H9 (cell line): ENCODE data around the gene IRF2BP2. TPM values are rescaled to one million over a fixed set of nuclear protein-coding genes. Genes with fewer than 3 reads are reported as not detected.
A peak's percentile ranks its signal among the peaks of the same experiment; 100 is the strongest.

ENCODE experiments used
- DNase-seq: peaks from one replicate; pipeline ENCODE4 v3.0.0-alpha.2; 2017
- H2AFZ ChIP-seq: one replicate; pipeline ENCODE4 v1.6.1; 2013; ENCODE audit warnings: mild to moderate bottlenecking, low read length, control low read depth, moderate library complexity
- H2AK5ac ChIP-seq: 2 replicates; pipeline ENCODE4 v1.6.1; 2013; ENCODE audit warnings: low read length, control low read depth, mixed read lengths; ENCODE audit not compliant: insufficient read length
- H2BK120ac ChIP-seq: one replicate; pipeline ENCODE4 v1.6.1; 2013; ENCODE audit warnings: low read depth, mild to moderate bottlenecking, low read length, control low read depth, inconsistent platforms; ENCODE audit not compliant: poor library complexity, severe bottlenecking
- H2BK12ac ChIP-seq: 2 replicates; pipeline ENCODE4 v1.6.1; 2013; ENCODE audit warnings: low read length, control low read depth, mixed read lengths, low read depth; ENCODE audit not compliant: insufficient read length
- H2BK15ac ChIP-seq: 2 replicates; pipeline ENCODE4 v1.6.1; 2013; ENCODE audit warnings: low read depth, low read length, control low read depth
- H2BK20ac ChIP-seq: one replicate; pipeline ENCODE4 v1.6.1; 2013; ENCODE audit warnings: low read depth, mild to moderate bottlenecking, low read length, control low read depth, inconsistent platforms; ENCODE audit not compliant: poor library complexity, severe bottlenecking
- H2BK5ac ChIP-seq: 2 replicates; pipeline ENCODE4 v1.6.1; 2013; ENCODE audit warnings: low read length, control low read depth, mixed read lengths; ENCODE audit not compliant: insufficient read length
- H3K14ac ChIP-seq: 2 replicates; pipeline ENCODE4 v1.6.1; 2013; ENCODE audit warnings: low read length, control low read depth; ENCODE audit not compliant: insufficient read depth
- H3K18ac ChIP-seq: 2 replicates; pipeline ENCODE4 v1.6.1; 2013; ENCODE audit warnings: low read depth, mild to moderate bottlenecking, mixed read lengths, low read length, control low read depth; ENCODE audit not compliant: insufficient read length
- H3K23ac ChIP-seq: 2 replicates; pipeline ENCODE4 v1.6.1; 2013; ENCODE audit warnings: low read length, control low read depth, mixed read lengths, low read depth; ENCODE audit not compliant: insufficient read length
- H3K23me2 ChIP-seq: 2 replicates; pipeline ENCODE4 v1.6.1; 2013; ENCODE audit warnings: low read depth, mild to moderate bottlenecking, mixed read lengths, low read length, control low read depth; ENCODE audit not compliant: insufficient read length, poor library complexity, severe bottlenecking
- H3K27ac ChIP-seq: 2 replicates; pipeline ENCODE4 v1.5.1; 2013; ENCODE audit warnings: low read length, control low read depth, mixed read lengths, low read depth; ENCODE audit not compliant: insufficient read length
- H3K27me3 ChIP-seq: 2 replicates; pipeline ENCODE4 v1.6.1; 2013; ENCODE audit warnings: low read length, control low read depth, inconsistent platforms; ENCODE audit not compliant: insufficient read depth
- H3K4ac ChIP-seq: 2 replicates; pipeline ENCODE4 v1.6.1; 2013; ENCODE audit warnings: low read depth, mild to moderate bottlenecking, control low read depth, inconsistent platforms, low read length, moderate library complexity
- H3K4me1 ChIP-seq: 2 replicates; pipeline ENCODE4 v1.6.1; 2013; ENCODE audit warnings: low read length, control low read depth, inconsistent platforms; ENCODE audit not compliant: insufficient read depth
- H3K4me2 ChIP-seq: 2 replicates; pipeline ENCODE4 v1.6.1; 2013; ENCODE audit warnings: low read length, control low read depth, mixed read lengths; ENCODE audit not compliant: insufficient read length, insufficient read depth
- H3K56ac ChIP-seq: 2 replicates; pipeline ENCODE4 v1.6.1; 2013; ENCODE audit warnings: low read depth, mild to moderate bottlenecking, mixed read lengths, low read length, control low read depth; ENCODE audit not compliant: insufficient read length
- H3K79me1 ChIP-seq: 2 replicates; pipeline ENCODE4 v1.6.1; 2013; ENCODE audit warnings: low read depth, mild to moderate bottlenecking, moderate library complexity, low read length, control low read depth, inconsistent platforms; ENCODE audit not compliant: insufficient read depth, poor library complexity, severe bottlenecking
- H3K79me2 ChIP-seq: 2 replicates; pipeline ENCODE4 v1.6.1; 2013; ENCODE audit warnings: low read length, control low read depth, inconsistent platforms; ENCODE audit not compliant: insufficient read depth
- H3K9ac ChIP-seq: 2 replicates; pipeline ENCODE4 v1.6.1; 2013; ENCODE audit warnings: low read length, control low read depth, mixed read lengths; ENCODE audit not compliant: insufficient read length; ENCODE audit errors: extremely low read depth
- H3K9me3 ChIP-seq: one replicate; pipeline ENCODE4 v1.6.1; 2013; ENCODE audit warnings: low read depth, low read length, inconsistent platforms; ENCODE audit not compliant: control insufficient read depth
- H3T11ph ChIP-seq: one replicate; pipeline ENCODE4 v1.6.1; 2013; ENCODE audit warnings: mild to moderate bottlenecking, low read length, control low read depth, inconsistent platforms
- H4K20me1 ChIP-seq: one replicate; pipeline ENCODE4 v1.6.1; 2013; ENCODE audit not compliant: control insufficient read depth, insufficient read length, insufficient read depth
- H4K5ac ChIP-seq: 2 replicates; pipeline ENCODE4 v1.6.1; 2013; ENCODE audit warnings: low read depth, mild to moderate bottlenecking, mixed read lengths, low read length, control low read depth; ENCODE audit not compliant: insufficient read length
- H4K8ac ChIP-seq: replicated peaks from 2 replicates; pipeline ENCODE4 v1.6.1; 2013; ENCODE audit warnings: low read length, control low read depth, mixed read lengths, low read depth; ENCODE audit not compliant: insufficient read length
- H4K91ac ChIP-seq: 2 replicates; pipeline ENCODE4 v1.6.1; 2013; ENCODE audit warnings: low read depth, mild to moderate bottlenecking, moderate library complexity, mixed read lengths, low read length, control low read depth; ENCODE audit not compliant: insufficient read length
- H3K27ac Mint-ChIP-seq, 3 experiments: 2 replicates in 2 of 3; 3 replicates in 1 of 3; pipeline ENCODE4 v1.8.0; 2020 to 2021; ENCODE audit warnings: mixed read lengths in 3 of 3, mild to moderate bottlenecking in 1 of 3, moderate library complexity in 1 of 3
- H3K27me3 Mint-ChIP-seq: 2 replicates; pipeline ENCODE4 v1.8.0; 2021; ENCODE audit warnings: low read depth, mild to moderate bottlenecking, moderate library complexity, mixed read lengths
- H3K36me3 Mint-ChIP-seq, 3 experiments: 2 replicates in 2 of 3; 3 replicates in 1 of 3; pipeline ENCODE4 v1.8.0; 2020 to 2021; ENCODE audit warnings: low read depth in 3 of 3, mixed read lengths in 3 of 3; ENCODE audit not compliant: insufficient read depth in 1 of 3
- H3K4me1 Mint-ChIP-seq, 2 experiments: 2 replicates each; pipeline ENCODE4 v1.8.0; 2020; ENCODE audit warnings: mixed read lengths in 2 of 2
- H3K4me3 Mint-ChIP-seq, 2 experiments: 2 replicates in 1 of 2; 3 replicates in 1 of 2; pipeline ENCODE4 v1.8.0; 2020 to 2021; ENCODE audit warnings: mild to moderate bottlenecking in 2 of 2, mixed read lengths in 2 of 2, moderate library complexity in 1 of 2
- H3K9me3 Mint-ChIP-seq, 2 experiments: 2 replicates in 1 of 2; 3 replicates in 1 of 2; pipeline ENCODE4 v1.8.0; 2020; ENCODE audit warnings: mild to moderate bottlenecking in 2 of 2, mixed read lengths in 2 of 2, moderate library complexity in 1 of 2
- CTCF ChIP-seq: fragments of 200-600 bp; sonication (generic); conservative IDR thresholded peaks from 3 replicates; pipeline ENCODE4 v1.8.0; 2021; ENCODE audit warnings: antibody characterized with exemption, mild to moderate bottlenecking
- WGBS: extraction: QIAGEN DNeasy Blood & Tissue Kit; methylation state at CpG from one replicate; pipeline ENCODE4 v1.1.7; 2013; ENCODE audit warnings: missing lambda C conversion rate, low lambda C conversion rate, mixed read lengths; ENCODE audit not compliant: insufficient read length; ENCODE audit errors: extremely low coverage; 5-methylcytosine and 5-hydroxymethylcytosine counted together
- total RNA-seq: library from RNA; stranded (reverse); gene quantifications from 2 replicates; pipeline ENCODE4 v1.2.1, GENCODE V29; 2021

IRF2BP2 gene
- total RNA-seq, 1 experiment from 2014 or later: 80.2 TPM

DNA sequence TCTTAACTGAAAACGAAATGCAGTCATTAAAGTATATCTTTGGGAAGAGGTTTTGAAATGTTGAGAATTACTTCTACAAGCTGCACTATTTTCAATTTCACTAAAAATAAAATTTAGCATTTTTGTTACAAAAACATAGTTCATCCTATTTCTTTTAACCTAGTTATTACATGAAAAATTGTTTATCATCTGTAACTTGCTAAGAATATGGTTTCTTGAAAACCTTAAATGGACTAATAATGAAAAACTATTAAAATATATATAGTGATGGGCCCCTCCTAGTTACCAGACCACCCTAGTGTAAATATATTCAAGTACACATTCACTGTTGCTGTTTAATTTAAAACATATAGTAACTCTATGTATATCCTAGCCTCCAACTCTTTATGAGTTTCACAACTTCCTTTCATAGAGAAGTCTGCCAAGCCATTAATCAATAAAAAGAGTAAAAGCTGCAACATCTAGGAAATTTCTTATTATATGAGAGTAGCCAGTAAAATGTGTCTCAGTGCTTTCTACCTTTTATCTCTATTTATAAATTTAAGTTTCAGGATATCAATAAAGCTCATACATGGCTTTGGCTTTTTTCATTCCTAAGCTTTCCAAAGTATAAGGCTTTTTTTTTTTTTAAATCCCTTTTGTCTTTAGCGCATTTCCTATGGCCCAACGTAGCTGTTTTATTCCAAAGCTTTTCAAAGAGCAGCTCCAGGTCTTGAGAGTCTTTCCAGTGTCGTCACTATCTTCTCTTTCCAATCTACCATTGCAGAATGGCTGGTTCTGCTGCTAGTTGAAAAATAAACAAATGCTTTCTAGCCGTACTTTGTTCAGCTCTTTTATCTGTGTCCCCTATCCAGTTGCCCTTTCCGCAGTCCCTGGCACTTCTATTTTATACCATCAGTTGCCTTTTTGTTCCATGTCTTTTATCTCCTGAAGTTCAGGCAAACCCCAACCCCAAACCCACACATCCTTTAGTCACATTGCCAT lies 6.5 kb downstream of the IRF2BP2 start:
- Histone ChIP-seq H3T11ph (no peak overlapping the region), H3K23me2 (peaks cover 13% of the 10 kb centered on the region), H4K20me1 (no peaks in the 10 kb centered on the region), H2BK20ac (no peak overlapping the region), H3K79me1 (no peaks in the 10 kb centered on the region), H2BK120ac (no peak overlapping the region), H2AFZ (no peak overlapping the region), H2BK15ac (no peak overlapping the region), H3K56ac (no peak overlapping the region), H2BK5ac (no peak overlapping the region), H3K4ac (no peak overlapping the region), H3K9ac (no peak overlapping the region), H2BK12ac (no peak overlapping the region), H3K4me2 (no peak overlapping the region), H2AK5ac (no peak overlapping the region), H4K91ac (no peak overlapping the region), H3K18ac (no peak overlapping the region), H3K14ac (no peak overlapping the region), H4K8ac (no peak overlapping the region), H4K5ac (no peak overlapping the region), H3K4me1 (peaks cover 6% of the 10 kb centered on the region), H3K79me2 (peaks cover 32% of the 10 kb centered on the region; the same call in 1 of the 2 replicates), H3K23ac (no peak overlapping the region), H3K27me3 (no peaks in the 10 kb centered on the region), H3K9me3 (no peaks in the 10 kb centered on the region), H3K27ac (no peak overlapping the region)
- no peak for TF ChIP-seq CTCF
- WGBS: no CpG with 5 or more reads among the region's 6 CpGs
- Mint-ChIP-seq H3K27me3 (no peaks in the 10 kb centered on the region), H3K9me3 (no peaks in the 10 kb centered on the region), H3K4me1 (peaks cover 66 to 76% of the 10 kb centered on the region in 2 experiments), H3K27ac (peak overlapping the region in 2 of 3 experiments; percentile 69 to 79; a peak in 4 of 7 replicates), H3K36me3 (peaks cover 24 to 49% (median 26%) of the 10 kb centered on the region in 3 experiments), H3K4me3 (peak overlapping the region; percentile 36 to 52; a peak in 4 of 5 replicates)
- DNase-seq: no peak
